DOHH2 (cell line): Measurements from ENCODE around the gene TRPM3.

ENCODE experiments used
- H3F3A ChIP-seq: fragments of 200-600 bp; sonication (generic), shearing (Covaris generic); 2 replicates; pipeline ENCODE4 v1.6.0; 2016; ENCODE audit warnings: antibody characterized with exemption, mild to moderate bottlenecking; ENCODE audit not compliant: control insufficient read depth, insufficient read depth
- H3K27ac ChIP-seq: fragments of 200-600 bp; sonication (generic); 2 replicates; pipeline ENCODE4 v1.5.1; 2014; ENCODE audit warnings: low read depth, mild to moderate bottlenecking, low read length, moderate library complexity
- H3K27me3 ChIP-seq: fragments of 200-600 bp; sonication (generic); 2 replicates; pipeline ENCODE4 v1.6.1; 2014; ENCODE audit warnings: mild to moderate bottlenecking, low read length, mixed read lengths; ENCODE audit not compliant: control insufficient read depth
- H3K36me3 ChIP-seq: fragments of 200-600 bp; sonication (generic); 2 replicates; pipeline ENCODE4 v1.6.1; 2014; ENCODE audit warnings: mild to moderate bottlenecking, low read length, moderate library complexity, mixed read lengths; ENCODE audit not compliant: control insufficient read depth
- H3K4me1 ChIP-seq: fragments of 200-600 bp; sonication (generic); 2 replicates; pipeline ENCODE4 v1.6.1; 2014; ENCODE audit warnings: mild to moderate bottlenecking, low read length, mixed read lengths; ENCODE audit not compliant: control insufficient read depth
- H3K4me2 ChIP-seq: fragments of 200-600 bp; sonication (generic); 2 replicates; pipeline ENCODE4 v1.6.0; 2014; ENCODE audit warnings: mild to moderate bottlenecking, low read length, moderate library complexity
- H3K4me3 ChIP-seq: fragments of 200-600 bp; sonication (generic); 2 replicates; pipeline ENCODE4 v1.5.1; 2014; ENCODE audit warnings: mild to moderate bottlenecking, low read length, mixed read lengths
- H3K79me2 ChIP-seq: fragments of 200-600 bp; sonication (generic); 2 replicates; pipeline ENCODE4 v1.6.1; 2014; ENCODE audit warnings: mild to moderate bottlenecking, low read length, mixed read lengths; ENCODE audit not compliant: control insufficient read depth
- H3K9me2 ChIP-seq: fragments of 200-600 bp; sonication (generic); replicated peaks from 2 replicates; pipeline ENCODE4 v1.6.1; 2014; ENCODE audit warnings: mild to moderate bottlenecking, low read length, mixed read lengths; ENCODE audit not compliant: control insufficient read depth
- H3K9me3 ChIP-seq: fragments of 200-600 bp; sonication (generic); 2 replicates; pipeline ENCODE4 v1.6.1; 2014; ENCODE audit warnings: antibody characterized with exemption, low read length, mixed read lengths; ENCODE audit not compliant: control insufficient read depth, insufficient read depth
- H4K20me1 ChIP-seq: fragments of 200-600 bp; sonication (generic); 2 replicates; pipeline ENCODE4 v1.6.0; 2014; ENCODE audit warnings: low read depth, mild to moderate bottlenecking, antibody characterized with exemption, low read length, moderate library complexity; ENCODE audit not compliant: control insufficient read depth, insufficient read depth
- EZH2phosphoT487 ChIP-seq: fragments of 200-600 bp; sonication (generic); IDR thresholded peaks from 2 replicates; pipeline ENCODE4 v1.6.1; 2017; ENCODE audit warnings: borderline replicate concordance, mild to moderate bottlenecking, antibody characterized with exemption, low read length, moderate library complexity, mixed read lengths
- TF ChIP-seq, protein P1 (sequence below): fragments of 200-600 bp; sonication (generic); IDR thresholded peaks from one replicate; pipeline ENCODE4 v1.5.1; 2014; ENCODE audit warnings: antibody characterized with exemption, mild to moderate bottlenecking, low read depth, low read length; ENCODE audit not compliant: poor library complexity, severe bottlenecking

TRPM3 gene

DNA sequence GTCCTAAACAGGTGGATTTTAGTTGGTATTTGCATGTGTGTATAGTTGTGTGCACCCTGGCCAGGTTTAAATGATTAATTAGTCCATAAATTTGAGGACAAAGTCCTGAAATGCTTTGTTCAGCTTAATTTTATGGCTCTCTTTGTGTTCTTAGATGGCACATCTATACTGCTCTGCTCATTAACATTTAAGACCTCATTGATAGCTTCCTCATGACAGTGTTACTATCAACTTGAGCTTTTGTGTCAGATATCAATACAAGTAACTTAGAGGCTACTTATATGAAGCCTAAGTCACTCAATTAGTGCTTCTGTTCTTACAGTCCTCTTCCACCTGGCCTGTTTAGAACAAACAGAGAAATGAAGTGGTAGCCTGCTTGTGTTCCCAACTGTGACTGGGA, 240.9 kb downstream of the TRPM3 start:
- H3K4me1 ChIP-seq, result no peaks in the 10 kb centered on the region
- no peak overlapping the region for H3K4me3 ChIP-seq
- no peaks in the 10 kb centered on the region for H3K36me3 ChIP-seq
- H3K27me3 ChIP-seq, result no peaks in the 10 kb centered on the region
- no peaks in the 10 kb centered on the region for H3F3A ChIP-seq
- no peaks in the 10 kb centered on the region for H3K9me3 ChIP-seq
- no peak overlapping the region for H3K4me2 ChIP-seq
- no peak overlapping the region for H3K27ac ChIP-seq
- H3K79me2 ChIP-seq, result no peaks in the 10 kb centered on the region
- no peaks in the 10 kb centered on the region for H4K20me1 ChIP-seq
- no peaks in the 10 kb centered on the region for H3K9me2 ChIP-seq
- TF ChIP-seq, protein P1, sequence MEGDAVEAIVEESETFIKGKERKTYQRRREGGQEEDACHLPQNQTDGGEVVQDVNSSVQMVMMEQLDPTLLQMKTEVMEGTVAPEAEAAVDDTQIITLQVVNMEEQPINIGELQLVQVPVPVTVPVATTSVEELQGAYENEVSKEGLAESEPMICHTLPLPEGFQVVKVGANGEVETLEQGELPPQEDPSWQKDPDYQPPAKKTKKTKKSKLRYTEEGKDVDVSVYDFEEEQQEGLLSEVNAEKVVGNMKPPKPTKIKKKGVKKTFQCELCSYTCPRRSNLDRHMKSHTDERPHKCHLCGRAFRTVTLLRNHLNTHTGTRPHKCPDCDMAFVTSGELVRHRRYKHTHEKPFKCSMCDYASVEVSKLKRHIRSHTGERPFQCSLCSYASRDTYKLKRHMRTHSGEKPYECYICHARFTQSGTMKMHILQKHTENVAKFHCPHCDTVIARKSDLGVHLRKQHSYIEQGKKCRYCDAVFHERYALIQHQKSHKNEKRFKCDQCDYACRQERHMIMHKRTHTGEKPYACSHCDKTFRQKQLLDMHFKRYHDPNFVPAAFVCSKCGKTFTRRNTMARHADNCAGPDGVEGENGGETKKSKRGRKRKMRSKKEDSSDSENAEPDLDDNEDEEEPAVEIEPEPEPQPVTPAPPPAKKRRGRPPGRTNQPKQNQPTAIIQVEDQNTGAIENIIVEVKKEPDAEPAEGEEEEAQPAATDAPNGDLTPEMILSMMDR, result no peak
- no peak for TF ChIP-seq EZH2phosphoT487

GRCh38 chr9:70878576-70878975, 242.8 kb downstream of the TRPM3 start:
- no peaks in the 10 kb centered on the region for H3K4me1 ChIP-seq
- no peak overlapping the region for H3K4me2 ChIP-seq
- H3K36me3 ChIP-seq, result no peaks in the 10 kb centered on the region
- H3K27me3 ChIP-seq, result no peaks in the 10 kb centered on the region
- H3K27ac ChIP-seq, result no peak overlapping the region
- no peaks in the 10 kb centered on the region for H3F3A ChIP-seq
- no peak for TF ChIP-seq EZH2phosphoT487
- TF ChIP-seq, protein P1, result no peak
- no peaks in the 10 kb centered on the region for H4K20me1 ChIP-seq
- H3K4me3 ChIP-seq, result no peak overlapping the region
- H3K9me3 ChIP-seq, result no peaks in the 10 kb centered on the region
- H3K9me2 ChIP-seq, result no peaks in the 10 kb centered on the region
- H3K79me2 ChIP-seq, result no peaks in the 10 kb centered on the region

DNA sequence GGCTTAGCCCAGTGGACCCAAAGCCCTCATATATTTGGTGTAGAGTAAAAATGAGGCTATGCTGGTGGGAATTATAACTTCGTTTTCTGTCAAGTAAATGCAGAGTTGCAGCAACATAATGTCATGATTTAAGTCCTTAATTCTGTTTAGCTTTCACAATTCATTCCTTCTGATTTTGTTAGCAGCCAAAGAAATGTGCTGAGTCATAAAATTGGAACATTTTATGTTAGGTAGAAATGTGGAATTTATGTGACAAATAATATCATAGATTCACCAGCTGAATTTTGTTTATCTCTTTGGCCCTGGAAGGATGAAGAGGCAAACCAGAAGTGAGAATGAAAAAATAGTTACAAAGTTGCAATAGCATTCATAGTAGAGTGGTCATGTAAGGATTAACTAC, 247.0 kb downstream of the TRPM3 start:
- no peak overlapping the region for H3K27ac ChIP-seq
- H3K27me3 ChIP-seq, result no peaks in the 10 kb centered on the region
- H3K9me3 ChIP-seq, result no peaks in the 10 kb centered on the region
- no peak for TF ChIP-seq EZH2phosphoT487
- TF ChIP-seq, protein P1, result no peak
- no peak overlapping the region for H3K4me3 ChIP-seq
- no peaks in the 10 kb centered on the region for H3F3A ChIP-seq
- no peaks in the 10 kb centered on the region for H3K36me3 ChIP-seq
- H3K4me1 ChIP-seq, result no peaks in the 10 kb centered on the region
- no peaks in the 10 kb centered on the region for H3K9me2 ChIP-seq
- no peaks in the 10 kb centered on the region for H4K20me1 ChIP-seq
- H3K79me2 ChIP-seq, result no peaks in the 10 kb centered on the region
- H3K4me2 ChIP-seq, result no peak overlapping the region

DNA sequence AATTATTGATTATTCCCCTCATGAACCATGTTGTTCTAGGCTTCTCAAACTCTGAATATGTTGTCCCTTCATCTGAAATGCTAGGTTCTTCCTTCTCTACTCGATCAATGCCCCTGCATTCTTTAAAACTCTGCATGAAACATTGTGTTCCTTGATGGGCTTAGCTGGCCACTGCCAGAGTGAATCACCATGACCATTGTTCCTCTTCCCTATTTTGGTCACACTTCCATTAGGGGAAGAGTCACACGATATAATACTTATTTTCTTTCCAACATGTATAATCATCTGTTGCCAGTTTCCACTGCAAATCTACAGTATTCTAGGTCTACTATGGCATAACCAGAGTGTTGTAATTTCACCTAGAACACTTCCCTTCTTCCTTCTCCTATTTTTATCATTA, 247.9 kb downstream of the TRPM3 start:
- no peak overlapping the region for H3K4me2 ChIP-seq
- H3F3A ChIP-seq, result no peaks in the 10 kb centered on the region
- no peaks in the 10 kb centered on the region for H3K79me2 ChIP-seq
- no peaks in the 10 kb centered on the region for H4K20me1 ChIP-seq
- no peak for TF ChIP-seq EZH2phosphoT487
- TF ChIP-seq, protein P1, result no peak
- no peaks in the 10 kb centered on the region for H3K36me3 ChIP-seq
- H3K27ac ChIP-seq, result no peak overlapping the region
- H3K9me3 ChIP-seq, result no peaks in the 10 kb centered on the region
- H3K27me3 ChIP-seq, result no peaks in the 10 kb centered on the region
- H3K9me2 ChIP-seq, result no peaks in the 10 kb centered on the region
- no peak overlapping the region for H3K4me3 ChIP-seq
- H3K4me1 ChIP-seq, result no peaks in the 10 kb centered on the region
